GM23248 (cell line): ENCODE data around the gene HAPLN2. TPM values are rescaled to one million over a fixed set of nuclear protein-coding genes. Genes with fewer than 3 reads are reported as not detected.

ENCODE experiments used
- DNase-seq: peaks from one replicate; pipeline ENCODE4 v3.0.0-alpha.2; 2015
- H2AFZ ChIP-seq: fragments of 200-600 bp; sonication (generic); 2 replicates; pipeline ENCODE4 v1.6.1; 2016; ENCODE audit warnings: antibody characterized with exemption
- H3F3A ChIP-seq: fragments of 200-600 bp; sonication (generic); 2 replicates; pipeline ENCODE4 v1.6.1; 2016; ENCODE audit warnings: mild to moderate bottlenecking, antibody characterized with exemption, mixed run types; ENCODE audit not compliant: insufficient read depth
- H3K27ac ChIP-seq: fragments of 200-600 bp; sonication (generic); 2 replicates; pipeline ENCODE4 v1.5.1; 2016; ENCODE audit warnings: mild to moderate bottlenecking
- H3K27me3 ChIP-seq: fragments of 200-600 bp; sonication (generic); replicated peaks from 2 replicates; pipeline ENCODE4 v1.6.1; 2016; ENCODE audit warnings: mild to moderate bottlenecking; ENCODE audit not compliant: insufficient read depth
- H3K36me3 ChIP-seq: fragments of 200-600 bp; sonication (generic); 2 replicates; pipeline ENCODE4 v1.6.1; 2016; ENCODE audit warnings: low read depth, mild to moderate bottlenecking
- H3K4me1 ChIP-seq: fragments of 200-600 bp; sonication (generic); 2 replicates; pipeline ENCODE4 v1.6.1; 2016; ENCODE audit warnings: mild to moderate bottlenecking; ENCODE audit not compliant: insufficient read depth
- H3K4me2 ChIP-seq: fragments of 200-600 bp; sonication (generic); one replicate; pipeline ENCODE4 v1.6.1; 2016; ENCODE audit warnings: mild to moderate bottlenecking; ENCODE audit not compliant: unreplicated experiment
- H3K4me3 ChIP-seq: fragments of 200-600 bp; sonication (generic); 2 replicates; pipeline ENCODE4 v1.5.1; 2016; ENCODE audit warnings: mild to moderate bottlenecking
- H3K79me2 ChIP-seq: fragments of 200-600 bp; sonication (generic); 2 replicates; pipeline ENCODE4 v1.6.1; 2016; ENCODE audit warnings: mild to moderate bottlenecking; ENCODE audit not compliant: insufficient read depth
- H3K9ac ChIP-seq: fragments of 200-600 bp; sonication (generic); 2 replicates; pipeline ENCODE4 v1.6.1; 2016; ENCODE audit warnings: mild to moderate bottlenecking
- H3K9me2 ChIP-seq: fragments of 200-600 bp; sonication (generic); 2 replicates; pipeline ENCODE4 v1.6.1; 2016; ENCODE audit warnings: mixed run types, mild to moderate bottlenecking, moderate library complexity; ENCODE audit not compliant: insufficient read depth
- H3K9me3 ChIP-seq: fragments of 200-600 bp; sonication (generic); one replicate; pipeline ENCODE4 v1.6.1; 2017; ENCODE audit warnings: low read depth
- H4K20me1 ChIP-seq: fragments of 200-600 bp; sonication (generic); 2 replicates; pipeline ENCODE4 v1.6.0; 2016; ENCODE audit not compliant: insufficient read depth
- EZH2 ChIP-seq: fragments of 200-600 bp; sonication (generic); IDR thresholded peaks from 2 replicates; pipeline ENCODE4 v1.6.1; 2018; ENCODE audit warnings: antibody characterized with exemption, mild to moderate bottlenecking; ENCODE audit not compliant: insufficient read depth, poor library complexity, severe bottlenecking
- EZH2phosphoT487 ChIP-seq: fragments of 200-600 bp; sonication (generic); IDR thresholded peaks from 2 replicates; pipeline ENCODE4 v1.6.1; 2018; ENCODE audit warnings: antibody characterized with exemption, moderate library complexity, mild to moderate bottlenecking, low read depth; ENCODE audit not compliant: insufficient read depth
- WGBS, 2 experiments: methylation state at CpG; one replicate each; pipeline ENCODE4 v1.1.6; 2015 to 2017; ENCODE audit warnings: low lambda C conversion rate in 2 of 2, low coverage in 1 of 2; ENCODE audit errors: missing lambda C conversion rate in 2 of 2; 5-methylcytosine and 5-hydroxymethylcytosine counted together
- in situ Hi-C: fragments of 300-500 bp; cut with MboI; formaldehyde crosslinking; loops from 2 replicates; pipeline ENCODE4 v1.15.0; 2020
- polyA plus RNA-seq: library from polyadenylated mRNA; unstranded; fragments of >200 nt; fragmentation: Nextera tagmentation; extraction: Ambion mirVana; gene quantifications from 2 replicates; pipeline ENCODE4 v1.2.1, GENCODE V29; 2016
- total RNA-seq: library from RNA; depleted of rRNA; stranded (reverse); fragments of >200 nt; shearing (Covaris generic); gene quantifications from 2 replicates; pipeline ENCODE4 v1.2.3, GENCODE V29; 2014

The HAPLN2 gene
- total and polyA plus RNA-seq, 2 experiments from 2014 or later: not detected

DNA sequence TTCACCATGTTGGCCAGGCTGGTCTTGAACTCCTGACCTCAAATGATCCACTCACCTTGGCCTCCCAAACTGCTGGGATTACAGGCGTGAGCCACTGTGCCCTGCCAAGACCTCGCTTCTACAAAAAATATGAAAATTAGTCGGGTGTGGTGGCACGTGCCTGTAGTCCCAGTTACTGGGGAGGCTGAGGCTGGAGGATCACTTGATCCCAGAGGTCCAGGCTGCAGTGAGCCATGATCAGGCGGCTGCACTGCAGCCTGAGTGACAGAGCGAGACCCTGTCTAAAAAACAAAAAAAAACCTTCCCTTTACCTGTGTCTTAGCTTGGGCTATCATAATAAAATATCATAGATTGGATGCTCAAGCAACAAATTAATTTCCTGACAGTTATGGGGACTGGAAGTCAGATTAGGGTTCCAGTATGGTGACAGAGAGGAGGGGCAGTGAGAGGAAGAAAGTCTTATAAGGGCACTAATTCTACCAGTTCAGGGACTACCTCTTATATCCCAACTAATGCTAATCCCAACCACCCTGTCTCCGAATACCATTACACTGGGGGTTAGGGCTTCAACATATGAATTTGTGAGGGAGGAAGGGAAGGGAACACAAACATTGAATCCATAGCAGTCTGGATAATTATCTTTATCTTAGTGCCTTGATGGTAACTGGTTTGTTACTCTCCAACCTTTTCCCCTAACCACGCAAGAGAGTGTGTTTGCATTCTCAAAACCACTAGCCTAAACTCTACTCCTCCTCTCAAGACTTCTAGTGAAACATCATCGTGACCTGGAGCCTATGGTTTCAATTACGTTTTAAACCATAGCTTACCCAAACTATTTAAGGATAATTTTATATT, 28.7 kb upstream of the HAPLN2 start:
- peak overlapping the region; percentile 89; the same call in 1 of the 2 replicates for H3K9ac ChIP-seq
- TF ChIP-seq EZH2 (no peak), EZH2phosphoT487 (no peak)

DNA sequence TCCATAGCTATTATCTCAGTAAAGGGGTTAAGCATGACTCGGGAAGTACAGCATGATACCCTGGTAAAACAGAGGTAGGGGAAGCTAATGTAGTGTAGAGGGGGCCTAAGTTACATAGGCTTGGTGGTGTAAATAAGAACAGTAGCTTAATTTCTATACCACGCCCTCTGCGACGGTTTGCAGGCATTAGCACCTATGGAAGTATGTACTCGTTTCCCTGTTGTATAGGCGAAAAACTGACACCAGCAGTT, 28.1 kb upstream of the HAPLN2 start:
- Histone ChIP-seq H3K36me3 (no peaks in the 10 kb centered on the region; the same call in 1 of the 2 replicates), H3K9me3 (no peaks in the 10 kb centered on the region), H3K9ac (peak overlapping the region; percentile 89), H3K9me2 (no peaks in the 10 kb centered on the region), H3K27me3 (no peaks in the 10 kb centered on the region), H3K79me2 (peaks cover 6% of the 10 kb centered on the region), H3K4me3 (peak overlapping the region; percentile 99), H3K4me2 (peak overlapping the region; percentile 92), H2AFZ (peak overlapping the region; percentile 99), H3F3A (peaks cover 19% of the 10 kb centered on the region; the same call in 1 of the 2 replicates), H3K27ac (peak overlapping the region; percentile 55), H4K20me1 (no peaks in the 10 kb centered on the region), H3K4me1 (peaks cover 5% of the 10 kb centered on the region; the same call in 1 of the 2 replicates)
- in situ Hi-C loops: no loop called here
- 14 to 16% methylated on average over 6 of the region's 6 CpGs for WGBS, 2 experiments
- no peak for DNase-seq
- TF ChIP-seq EZH2: no peak
- no peak for TF ChIP-seq EZH2phosphoT487

More for the DNA sequence above, 28.7 kb upstream of the HAPLN2 start:
- Histone ChIP-seq H3K4me2 (peak overlapping the region; percentile 92), H3K4me3 (peak overlapping the region; percentile 99), H3K9me2 (no peaks in the 10 kb centered on the region), H3F3A (peaks cover 19% of the 10 kb centered on the region; the same call in 1 of the 2 replicates), H3K27ac (no peak overlapping the region), H3K79me2 (peaks cover 6% of the 10 kb centered on the region), H3K36me3 (no peaks in the 10 kb centered on the region; the same call in 1 of the 2 replicates), H4K20me1 (no peaks in the 10 kb centered on the region), H3K4me1 (peaks cover 5% of the 10 kb centered on the region; the same call in 1 of the 2 replicates), H3K9me3 (no peaks in the 10 kb centered on the region), H2AFZ (peak overlapping the region; percentile 99), H3K27me3 (no peaks in the 10 kb centered on the region)
- in situ Hi-C loops: no loop called here
- no peak for DNase-seq
- WGBS, 2 experiments: 80 to 87% methylated on average over 10 of the region's 10 CpGs

DNA sequence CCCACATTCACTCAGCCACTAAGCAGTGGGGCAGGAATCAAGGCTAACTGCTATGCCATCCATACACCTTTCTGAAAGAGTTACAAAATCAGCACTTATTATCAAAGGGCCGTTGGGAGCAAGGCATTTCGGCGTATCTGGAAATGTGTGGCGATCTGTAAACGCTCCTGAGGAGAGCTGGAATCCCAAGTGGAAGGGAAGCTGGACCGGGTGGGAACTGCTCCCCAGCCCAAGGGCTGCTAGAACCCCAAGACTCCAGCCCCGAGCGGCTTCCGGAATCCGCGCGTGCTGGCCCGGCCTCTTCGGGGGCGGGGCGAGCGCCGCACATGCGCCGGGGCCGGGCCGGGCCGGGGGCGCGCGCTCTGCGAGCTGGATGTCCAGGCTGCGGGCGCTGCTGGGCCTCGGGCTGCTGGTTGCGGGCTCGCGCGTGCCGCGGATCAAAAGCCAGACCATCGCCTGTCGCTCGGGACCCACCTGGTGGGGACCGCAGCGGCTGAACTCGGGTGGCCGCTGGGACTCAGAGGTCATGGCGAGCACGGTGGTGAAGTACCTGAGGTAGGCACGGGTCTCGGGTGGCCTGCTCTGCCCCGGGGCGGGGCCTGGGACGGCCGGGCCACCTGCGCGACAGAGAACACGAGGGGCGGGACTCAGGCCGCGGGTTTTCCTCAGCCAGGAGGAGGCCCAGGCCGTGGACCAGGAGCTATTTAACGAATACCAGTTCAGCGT, 27.6 kb upstream of the HAPLN2 start, which contains the start of gene NAXE:
TSS of gene NAXE (plus strand) at position 345 of the 726 bp plus-strand sequence. CDS start at position 374, 29 bp downstream.
- Histone ChIP-seq H3K4me2 (peak within 1 kb of the TSS; percentile 92), H4K20me1 (no peaks in the 10 kb centered on the region), H3K4me3 (peak within 1 kb of the TSS; percentile 99), H3K9me2 (no peaks in the 10 kb centered on the region), H3K79me2 (peaks cover 6% of the 10 kb centered on the region), H3K9me3 (no peaks in the 10 kb centered on the region), H3K27me3 (no peaks in the 10 kb centered on the region), H3K36me3 (no peaks in the 10 kb centered on the region; the same call in 1 of the 2 replicates), H3K4me1 (peaks cover 5% of the 10 kb centered on the region; the same call in 1 of the 2 replicates), H3K27ac (peak within 1 kb of the TSS; percentile 55), H2AFZ (peak within 1 kb of the TSS; percentile 99), H3F3A (peaks cover 19% of the 10 kb centered on the region; the same call in 1 of the 2 replicates), H3K9ac (peak within 1 kb of the TSS; percentile 89)
- in situ Hi-C loops: no loop called here
- WGBS, 2 experiments: 0 to 1% methylated on average over 32 to 43 of the region's 60 CpGs
- no peak for TF ChIP-seq EZH2
- TF ChIP-seq EZH2phosphoT487: no peak
- peak; percentile 85 for DNase-seq

DNA sequence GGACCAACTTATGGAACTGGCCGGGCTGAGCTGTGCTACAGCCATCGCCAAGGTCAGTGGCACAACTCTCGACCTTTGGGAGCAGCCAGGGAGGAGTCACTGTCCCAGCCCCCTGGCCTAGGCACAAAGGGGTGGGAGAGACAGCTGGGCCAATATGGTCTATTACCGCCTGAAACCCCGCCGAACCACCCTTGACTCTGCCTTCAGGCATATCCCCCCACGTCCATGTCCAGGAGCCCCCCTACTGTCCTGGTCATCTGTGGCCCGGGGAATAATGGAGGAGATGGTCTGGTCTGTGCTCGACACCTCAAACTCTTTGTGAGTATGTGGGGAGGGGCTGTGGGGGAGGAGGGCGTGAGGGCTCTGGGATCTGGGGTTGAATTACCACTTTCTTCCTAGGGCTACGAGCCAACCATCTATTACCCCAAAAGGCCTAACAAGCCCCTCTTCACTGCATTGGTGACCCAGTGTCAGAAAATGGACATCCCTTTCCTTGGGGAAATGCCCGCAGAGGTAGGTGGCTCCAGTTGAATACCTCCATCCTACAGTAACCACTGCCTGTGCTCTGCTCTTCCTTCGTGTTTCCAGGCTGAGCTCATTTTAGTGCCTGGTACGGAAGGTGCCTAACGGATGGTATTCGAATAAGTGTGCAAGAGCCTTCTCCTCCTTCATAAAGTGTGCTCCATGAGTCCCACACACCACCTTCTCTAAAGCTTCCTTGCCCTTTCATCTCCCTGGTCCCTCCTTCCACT, 26.9 kb upstream of the HAPLN2 start:
- no peaks in the 10 kb centered on the region for H3K9me3 ChIP-seq
- no peaks in the 10 kb centered on the region for H4K20me1 ChIP-seq
- H3K4me2 ChIP-seq: peak overlapping the region; percentile 92
- H3K79me2 ChIP-seq: peaks cover 6% of the 10 kb centered on the region
- peak overlapping the region; percentile 89 for H3K9ac ChIP-seq
- no peak for DNase-seq
- peak overlapping the region; percentile 99 for H2AFZ ChIP-seq
- H3K27ac ChIP-seq: no peak overlapping the region
- H3K4me3 ChIP-seq: peak overlapping the region; percentile 99
- no peaks in the 10 kb centered on the region for H3K27me3 ChIP-seq
- no peaks in the 10 kb centered on the region for H3K9me2 ChIP-seq
- peaks cover 19% of the 10 kb centered on the region; the same call in 1 of the 2 replicates for H3F3A ChIP-seq
- TF ChIP-seq EZH2 (no peak), EZH2phosphoT487 (no peak)
- H3K36me3 ChIP-seq: no peaks in the 10 kb centered on the region; the same call in 1 of the 2 replicates
- in situ Hi-C loops: no loop called here
- 34 to 39% methylated on average over 12 to 16 of the region's 16 CpGs for WGBS, 2 experiments
- peaks cover 5% of the 10 kb centered on the region; the same call in 1 of the 2 replicates for H3K4me1 ChIP-seq
